Omental fat pad (tissue), 4 donors: ENCODE results near the gene UBE2I. TPM values are rescaled to one million over a fixed set of nuclear protein-coding genes. Genes with fewer than 3 reads are reported as not detected.

ENCODE experiments used
- ATAC-seq: fragments of 150-250 bp; one replicate; pipeline ENCODE4 v1.9.1; 2016; ENCODE audit warnings: mild to moderate bottlenecking, moderate library complexity; ENCODE audit not compliant: low FRiP score
- DNase-seq: peaks from one replicate; pipeline ENCODE4 v3.0.0-alpha.2; 2019; ENCODE audit warnings: low spot score
- CTCF ChIP-seq, 3 donors: fragments of 450-650 bp; IDR thresholded peaks; one replicate each; pipeline ENCODE4 v1.5.1; 2016 to 2017; ENCODE audit warnings: antibody characterized with exemption in 3 of 3, mild to moderate bottlenecking in 3 of 3, moderate library complexity in 2 of 3
- total RNA-seq, 4 donors: library from RNA; depleted of rRNA; stranded (reverse); fragments of >200 nt; gene quantifications; one replicate each; pipeline ENCODE4 v1.1.0, GENCODE V29; 2016

The UBE2I gene
- total RNA-seq, 4 donors from 2014 or later = 50.9 to 94.9 (median 72.5) TPM

- DNase-seq = no peak
- TF ChIP-seq CTCF (IDR thresholded peaks at IDR 0.05) = no peak
- ATAC-seq = no peak
Observed at GRCh38 chr16:1314399-1315068, 5.1 kb downstream of the UBE2I start.

- ATAC-seq (no peak), DNase-seq (no peak)
- TF ChIP-seq CTCF (IDR thresholded peaks at IDR 0.05) = no peak
Observed at GRCh38 chr16:1315081-1316032, 5.9 kb downstream of the UBE2I start.

- DNase-seq (no peak), ATAC-seq (no peak)
- no peak for TF ChIP-seq CTCF (IDR thresholded peaks at IDR 0.05)
Observed at GRCh38 chr16:1316033-1316405, 6.6 kb downstream of the UBE2I start.

- TF ChIP-seq CTCF (IDR thresholded peaks at IDR 0.05) = no peak
- no peak for ATAC-seq
- DNase-seq = no peak
Observed at GRCh38 chr16:1317479-1318267, 8.2 kb downstream of the UBE2I start.

- TF ChIP-seq CTCF (IDR thresholded peaks at IDR 0.05) = no peak
- no peak for ATAC-seq
- no peak for DNase-seq
Observed at GRCh38 chr16:1318268-1318545, 8.8 kb downstream of the UBE2I start.

GRCh38 chr16:1319041-1319440, 9.6 kb downstream of the UBE2I start:
- no peak for ATAC-seq
- no peak for DNase-seq
- no peak for TF ChIP-seq CTCF (IDR thresholded peaks at IDR 0.05)
